Ovary (tissue), 9 donors: ENCODE results near the gene CYCS. TPM values are rescaled to one million over a fixed set of nuclear protein-coding genes. Genes with fewer than 3 reads are reported as not detected.
"Not testable (repeated sequence)": the region's sequence is repeated elsewhere in the genome, so short reads cannot be mapped to it uniquely, and the experiment has no call there.

Experiments
- DNase-seq, 5 donors: peaks; one replicate each; pipeline ENCODE4 v3.0.0-alpha.2; 2019 to 2020
- H3K27ac ChIP-seq, 2 donors: fragments of 200-600 bp; one replicate each; pipeline versions ENCODE4 v1.5.1 to v1.8.0; 2019 to 2022
- H3K27me3 ChIP-seq: fragments of 200-600 bp; one replicate; pipeline ENCODE4 v1.8.0; 2022
- H3K36me3 ChIP-seq: fragments of 200-600 bp; sonication (generic); one replicate; pipeline ENCODE4 v1.5.1; 2019
- H3K4me1 ChIP-seq: one replicate; pipeline ENCODE4 v1.8.1; 2013; ENCODE audit warnings: mild to moderate bottlenecking, moderate library complexity; ENCODE audit not compliant: insufficient read depth
- H3K4me3 ChIP-seq: fragments of 200-600 bp; sonication (generic); one replicate; pipeline ENCODE4 v1.5.1; 2017
- H3K9me3 ChIP-seq, 2 donors: fragments of 200-600 bp in 1 of 2; sonication (generic) in 1 of 2; one replicate each; pipeline versions ENCODE4 v1.5.1 to v1.8.1; 2013 to 2019; ENCODE audit warnings: mild to moderate bottlenecking in 1 of 2, moderate library complexity in 1 of 2
- EP300 ChIP-seq: sonication (generic); formaldehyde crosslinking; IDR thresholded peaks from one replicate; pipeline ENCODE4 v1.6.1; 2017; ENCODE audit warnings: antibody characterized with exemption
- POLR2A ChIP-seq: fragments of 450-650 bp; IDR thresholded peaks from one replicate; pipeline ENCODE4 v1.6.1; 2017; ENCODE audit warnings: antibody characterized with exemption, mild to moderate bottlenecking, moderate library complexity
- WGBS, 3 donors: extraction: QIAGEN DNeasy Blood & Tissue Kit in 1 of 3; methylation state at CpG; one replicate each; pipeline versions ENCODE4 v1.1.5 to v1.1.7; 2013 to 2017; 5-methylcytosine and 5-hydroxymethylcytosine counted together
- intact Hi-C, 4 donors: fragments of 100-400 bp; cut with DNase I; formaldehyde crosslinking; loops; one replicate each; pipeline versions ENCODE4 v1.11.0 to v1.15.1; 2022 to 2023
- polyA plus RNA-seq, 2 donors: library from polyadenylated mRNA; stranded (reverse); fragments of 200-250 nt in 1 of 2; fragments of 350-450 nt in 1 of 2; fragmentation: Illumina TruSeq in 1 of 2; extraction: RNeasy Lipid Tissue Mini Kit (QIAGEN cat#74804) in 1 of 2; gene quantifications; one replicate each; pipeline ENCODE4 v1.2.3, GENCODE V29; 2013 to 2014
- total RNA-seq, 7 donors: library from RNA; depleted of rRNA in 2 of 7; stranded (reverse); fragments of >200 nt in 2 of 7; fragmentation: NEBNext Ultra II Directional in 3 of 7; extraction: Animal tissue kit (Norgen Biotek cat#: 25700) in 3 of 7; gene quantifications; one replicate each; pipeline versions ENCODE4 v1.1.0 to v1.2.4, GENCODE V29; 2016 to 2023
- TF ChIP-seq, protein P1 (sequence below), 3 donors: fragments of 450-650 bp in 2 of 3; fragments of 200-600 bp in 1 of 3; IDR thresholded peaks; one replicate each; pipeline versions ENCODE4 v1.5.1 to v1.8.0; 2016 to 2022; ENCODE audit warnings: antibody characterized with exemption in 3 of 3, mild to moderate bottlenecking in 1 of 3
- donor health status: DM: no; HTN: no; CAD: no; lungs with moderate emphysema.
- donor health status: DM: no; HTN: no; CAD: no.
- donor health status: Bipolar disorder and iron deficiency.
- donor health status: DM: yes; HTN: yes; CAD: no.
- donor health status: DM: no; HTN: no; CAD: no.
- donor health status: DM: yes; HTN: yes; CAD: no.

The CYCS gene
- total and polyA plus RNA-seq, 9 donors: 21.7 to 88.1 (median 46.4) TPM

GRCh38 chr7:25118048-25118753 lies 6.9 kb downstream of the CYCS start:
- H3K9me3 ChIP-seq: no peaks in the 10 kb centered on the region

GRCh38 chr7:25117226-25118047 lies 7.6 kb downstream of the CYCS start:
- no peak overlapping the region for H3K27ac ChIP-seq
- DNase-seq: no peak
- H3K9me3 ChIP-seq: no peaks in the 10 kb centered on the region
- 27 to 40% (median 28%) methylated on average over 7 of the region's 7 CpGs for WGBS, 3 donors
- intact Hi-C loops: no loop called here
- H3K36me3 ChIP-seq: no peaks in the 10 kb centered on the region
- no peaks in the 10 kb centered on the region for H3K27me3 ChIP-seq
- no peak overlapping the region for H3K4me3 ChIP-seq
- TF ChIP-seq POLR2A (no peak), EP300 (no peak)
- TF ChIP-seq, protein P1, sequence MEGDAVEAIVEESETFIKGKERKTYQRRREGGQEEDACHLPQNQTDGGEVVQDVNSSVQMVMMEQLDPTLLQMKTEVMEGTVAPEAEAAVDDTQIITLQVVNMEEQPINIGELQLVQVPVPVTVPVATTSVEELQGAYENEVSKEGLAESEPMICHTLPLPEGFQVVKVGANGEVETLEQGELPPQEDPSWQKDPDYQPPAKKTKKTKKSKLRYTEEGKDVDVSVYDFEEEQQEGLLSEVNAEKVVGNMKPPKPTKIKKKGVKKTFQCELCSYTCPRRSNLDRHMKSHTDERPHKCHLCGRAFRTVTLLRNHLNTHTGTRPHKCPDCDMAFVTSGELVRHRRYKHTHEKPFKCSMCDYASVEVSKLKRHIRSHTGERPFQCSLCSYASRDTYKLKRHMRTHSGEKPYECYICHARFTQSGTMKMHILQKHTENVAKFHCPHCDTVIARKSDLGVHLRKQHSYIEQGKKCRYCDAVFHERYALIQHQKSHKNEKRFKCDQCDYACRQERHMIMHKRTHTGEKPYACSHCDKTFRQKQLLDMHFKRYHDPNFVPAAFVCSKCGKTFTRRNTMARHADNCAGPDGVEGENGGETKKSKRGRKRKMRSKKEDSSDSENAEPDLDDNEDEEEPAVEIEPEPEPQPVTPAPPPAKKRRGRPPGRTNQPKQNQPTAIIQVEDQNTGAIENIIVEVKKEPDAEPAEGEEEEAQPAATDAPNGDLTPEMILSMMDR (IDR thresholded peaks at IDR 0.05): no peak
- H3K4me1 ChIP-seq: no peaks in the 10 kb centered on the region

More at GRCh38 chr7:25118048-25118753, 6.9 kb downstream of the CYCS start:
- Histone ChIP-seq H3K27ac (no peak overlapping the region), H3K27me3 (no peaks in the 10 kb centered on the region), H3K36me3 (no peaks in the 10 kb centered on the region), H3K4me1 (no peaks in the 10 kb centered on the region), H3K4me3 (no peak overlapping the region)
- WGBS, 3 donors: 67 to 79% (median 70%) methylated on average over 8 of the region's 8 CpGs
- TF ChIP-seq POLR2A: no peak
- TF ChIP-seq, protein P1 (IDR thresholded peaks at IDR 0.05): peak in 1 of 3 donors; percentile 6
- DNase-seq: no peak
- intact Hi-C loops: no loop called here

DNA sequence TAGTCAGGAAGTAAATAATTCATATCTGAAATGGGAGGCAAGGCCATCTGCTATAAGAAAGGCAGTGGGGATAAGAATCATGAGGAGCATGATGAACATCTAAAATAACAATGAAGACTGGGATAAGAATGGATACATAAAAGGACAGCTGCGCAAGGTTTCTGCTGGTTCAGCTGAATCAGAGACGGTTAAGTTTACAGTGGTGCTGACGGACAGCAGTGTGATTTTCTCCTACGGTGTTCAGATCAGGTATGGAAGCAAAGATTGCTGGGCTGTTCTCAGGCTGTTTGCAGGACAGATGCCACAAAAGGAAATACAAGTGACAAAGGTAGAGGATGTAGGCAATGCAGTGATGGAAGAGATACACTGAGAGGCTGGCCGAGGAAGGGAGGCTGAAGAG lies 8.4 kb downstream of the CYCS start:
- 68 to 83% (median 72%) methylated on average over 5 of the region's 5 CpGs for WGBS, 3 donors
- intact Hi-C loops: no loop called here
- DNase-seq: no peak
- Histone ChIP-seq H3K4me3 (no peak overlapping the region), H3K27me3 (no peaks in the 10 kb centered on the region), H3K27ac (no peak overlapping the region), H3K36me3 (no peaks in the 10 kb centered on the region), H3K4me1 (no peaks in the 10 kb centered on the region), H3K9me3 (no peaks in the 10 kb centered on the region)
- TF ChIP-seq, protein P1 (IDR thresholded peaks at IDR 0.05): no peak
- TF ChIP-seq EP300 (no peak), POLR2A (no peak)

DNA sequence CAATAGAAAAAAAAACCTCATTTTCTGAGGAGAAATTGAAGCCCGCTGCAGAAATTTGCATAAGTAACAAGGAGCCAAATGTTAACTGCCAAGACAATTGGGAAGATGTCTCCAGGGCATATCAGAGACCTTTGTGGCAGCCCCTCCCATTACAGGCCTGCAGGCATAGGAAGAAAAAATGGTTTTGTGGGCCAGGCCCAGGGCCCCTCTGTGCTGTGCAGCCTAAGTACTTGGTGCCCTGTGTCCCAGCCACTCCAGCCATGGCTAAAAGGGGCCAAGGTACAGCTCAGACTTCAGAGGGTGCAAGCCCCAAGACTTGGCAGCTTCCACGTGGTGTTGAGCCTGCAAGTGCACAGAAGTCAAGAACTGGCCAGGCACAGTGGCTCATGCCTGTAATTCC lies 14.5 kb downstream of the CYCS start:
- intact Hi-C loops, H3K27ac ChIP-seq, DNase-seq, H3K27me3 ChIP-seq, H3K4me3 ChIP-seq, H3K36me3 ChIP-seq, H3K4me1 ChIP-seq, H3K9me3 ChIP-seq: not testable (repeated sequence)
- WGBS, 3 donors: 86 to 93% (median 87%) methylated on average over 2 of the region's 2 CpGs

GRCh38 chr7:25109276-25109675 lies 15.8 kb downstream of the CYCS start:
- DNase-seq: no peak
- intact Hi-C loops: no loop called here
- Histone ChIP-seq H3K27me3 (no peaks in the 10 kb centered on the region), H3K36me3 (no peaks in the 10 kb centered on the region), H3K4me3 (no peak overlapping the region), H3K4me1 (no peaks in the 10 kb centered on the region), H3K27ac (no peak overlapping the region), H3K9me3 (no peaks in the 10 kb centered on the region)
- no peak for TF ChIP-seq POLR2A
- TF ChIP-seq, protein P1 (IDR thresholded peaks at IDR 0.05): no peak
- TF ChIP-seq EP300: no peak
- WGBS, 3 donors: 51 to 63% (median 57%) methylated on average over 3 of the region's 3 CpGs
